Activated CD8-positive, alpha-beta memory T cell treated with anti-CD3 and anti-CD28 coated beads for 24 hours (primary cell): ENCODE measurements around the gene CBR4.

ENCODE experiments used
- DNase-seq: peaks from one replicate; pipeline ENCODE4 v3.0.0-alpha.2; 2020

Gene CBR4

DNA sequence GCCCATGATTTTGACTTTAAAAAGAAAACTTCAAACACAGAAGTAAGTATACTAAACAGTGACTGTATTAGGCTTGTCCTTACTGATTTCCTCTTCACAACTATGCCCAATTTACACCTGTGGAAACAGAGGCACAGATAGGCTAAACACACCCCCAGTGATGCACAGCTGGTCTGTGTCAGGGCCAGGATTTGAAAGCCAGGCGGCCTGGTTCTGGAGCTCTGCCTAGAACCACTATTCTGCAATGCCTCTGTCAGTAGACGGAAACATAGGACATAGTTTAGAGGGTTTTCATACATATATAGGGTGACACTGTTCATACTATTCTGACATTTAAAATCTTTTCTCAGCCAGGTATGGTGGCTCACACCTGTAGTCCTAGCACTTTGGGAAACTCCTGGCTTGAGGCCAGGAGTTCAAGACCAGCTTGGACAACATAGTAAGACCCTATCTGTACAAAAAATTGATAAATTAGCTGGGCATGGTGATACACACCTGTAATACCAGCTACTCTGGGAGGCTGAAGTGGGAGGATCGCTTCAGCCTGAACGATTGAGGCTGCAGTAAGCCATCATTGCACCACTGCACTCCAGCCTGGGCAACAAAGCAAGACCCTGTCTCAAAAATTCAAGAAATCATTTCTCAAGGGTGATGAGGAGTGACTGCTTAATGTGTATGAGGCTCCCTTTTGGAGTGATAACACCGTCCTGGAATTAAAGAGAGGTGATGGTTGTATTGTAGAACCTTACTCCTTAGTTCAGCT, 23.0 kb upstream of the CBR4 start:
- no peak for DNase-seq

DNA sequence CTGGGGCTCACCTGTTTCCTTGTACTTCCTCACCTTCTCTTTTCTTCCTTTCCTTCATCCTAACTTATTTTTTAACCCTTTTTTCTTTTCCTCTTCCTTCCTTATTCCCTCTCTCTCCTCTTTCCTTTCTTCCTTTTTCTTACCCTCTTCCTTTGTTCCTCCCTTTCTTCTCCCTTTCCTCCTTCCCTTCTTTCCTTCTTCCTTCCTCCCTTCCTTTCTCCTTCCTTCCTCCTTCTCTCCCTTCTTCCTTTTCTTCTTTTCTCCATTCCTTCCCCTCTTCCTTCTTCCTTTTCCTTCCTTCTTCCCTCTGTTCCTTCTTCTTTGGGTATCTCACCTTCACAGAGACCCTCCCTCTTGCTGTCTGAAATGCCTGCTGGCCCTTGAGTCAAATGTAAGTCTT, 22.1 kb upstream of the CBR4 start:
- DNase-seq: no peak

DNA sequence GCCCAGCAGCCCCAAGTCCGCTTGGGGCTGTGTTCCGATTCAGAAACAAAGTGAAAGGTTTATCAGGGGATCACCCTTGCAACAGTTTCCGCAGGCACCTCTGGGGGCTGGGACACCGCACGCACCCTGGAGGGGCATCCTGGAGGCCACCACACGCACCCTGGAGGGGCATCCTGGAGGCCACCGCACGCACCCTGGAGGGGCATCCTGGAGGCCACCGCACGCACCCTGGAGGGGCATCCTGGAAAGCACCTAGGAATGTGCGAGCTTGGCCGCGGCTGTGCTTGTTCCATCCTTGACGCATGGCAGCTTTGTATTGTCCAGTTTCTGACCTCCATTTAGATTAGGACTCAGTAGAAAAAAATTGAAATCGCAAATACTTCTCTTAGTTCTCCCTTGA, 21.3 kb upstream of the CBR4 start:
- no peak for DNase-seq

DNA sequence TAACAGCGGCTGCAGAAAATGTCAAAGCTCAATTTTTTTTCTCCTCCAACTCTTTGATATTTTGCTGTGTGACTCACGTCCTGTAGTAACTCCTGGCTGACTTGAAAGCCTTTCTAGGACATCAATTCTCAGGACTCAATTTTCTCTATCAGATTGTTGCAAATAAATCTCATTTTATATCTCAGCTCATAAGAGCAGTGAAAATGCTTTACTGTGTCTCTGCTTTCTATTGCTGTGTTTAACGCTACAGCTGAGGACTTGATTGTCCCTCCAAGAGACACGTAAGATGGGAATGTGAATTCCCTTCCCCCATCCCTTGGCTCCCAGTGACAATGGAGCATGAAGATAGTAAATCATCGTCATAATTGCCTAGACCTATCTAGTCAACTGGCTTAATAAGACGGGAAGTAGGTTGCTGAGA, 20.5 kb upstream of the CBR4 start:
- no peak for DNase-seq

DNA sequence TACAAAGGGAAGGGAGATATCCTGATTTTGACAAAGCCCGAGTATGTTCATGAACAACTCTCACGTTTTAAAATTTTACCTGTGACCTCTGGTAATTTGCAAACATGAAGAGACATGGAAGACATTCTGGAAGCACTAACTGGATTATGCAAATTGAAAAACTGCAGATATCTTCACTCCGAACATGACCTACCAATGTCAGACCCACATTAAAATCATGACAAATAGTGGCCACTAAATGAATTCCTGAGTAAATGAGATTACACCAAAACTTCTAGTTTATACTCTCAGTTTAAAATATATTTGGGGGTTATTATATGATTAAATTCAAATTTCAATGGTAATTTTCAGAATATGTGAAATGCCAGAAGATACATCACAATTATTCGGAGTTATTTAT, 19.9 kb upstream of the CBR4 start:
- no peak for DNase-seq

DNA sequence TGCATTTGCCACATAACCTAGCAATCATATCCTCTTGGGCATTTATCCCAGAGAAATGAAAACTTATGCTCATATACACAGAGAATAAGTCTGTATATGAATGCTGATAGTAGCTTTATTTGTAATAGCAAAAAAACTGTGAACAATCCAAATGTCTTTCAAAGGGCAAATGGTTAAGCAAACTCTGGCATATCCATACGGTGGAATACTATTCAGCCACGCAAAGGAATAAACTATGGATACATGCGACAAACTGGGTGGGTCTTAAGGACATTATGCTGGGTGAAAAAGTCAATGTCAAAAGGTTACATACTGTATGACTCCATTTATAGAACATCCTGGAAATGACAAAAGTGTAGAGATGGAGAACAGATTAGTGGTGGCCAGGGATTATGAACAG, 17.6 kb upstream of the CBR4 start:
- DNase-seq: no peak

DNA sequence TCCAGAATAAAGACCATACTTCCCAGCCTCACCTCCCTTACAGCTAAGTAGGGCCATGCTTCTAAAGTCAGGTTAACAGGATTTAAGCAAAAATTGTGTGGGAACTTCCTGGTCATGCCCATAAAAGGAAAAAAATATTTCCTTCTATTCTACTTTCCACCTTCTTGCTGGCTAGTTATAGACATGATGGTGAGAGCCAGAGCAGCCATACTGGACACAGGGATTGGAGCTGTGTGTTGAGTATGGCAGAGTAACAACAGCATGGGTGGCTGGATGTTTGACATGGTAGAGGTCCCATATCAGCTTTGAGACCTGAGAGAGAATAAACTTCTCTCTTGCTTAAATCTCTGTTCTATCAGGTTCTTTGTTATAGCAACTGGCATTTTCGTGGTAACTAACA, 15.1 kb upstream of the CBR4 start:
- DNase-seq: no peak

DNA sequence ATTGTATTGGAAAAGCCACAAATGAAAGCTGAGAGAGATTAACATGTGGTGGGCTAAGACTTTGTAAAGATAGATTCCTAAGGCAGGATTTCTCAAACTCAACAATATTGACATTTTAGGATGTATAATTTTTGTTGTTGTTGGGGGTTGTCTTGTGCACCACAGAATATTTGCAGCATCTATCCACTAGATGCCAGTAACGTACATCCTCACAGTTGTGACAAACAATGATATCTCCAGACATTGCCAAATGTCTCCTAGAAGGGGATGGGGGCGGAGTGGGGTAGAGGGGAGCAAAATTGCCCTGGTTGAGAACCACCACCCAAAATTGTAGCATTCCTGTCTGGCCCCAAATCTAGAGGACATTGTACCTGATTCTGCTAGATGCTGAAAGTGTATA, 14.7 kb upstream of the CBR4 start:
- DNase-seq: no peak

DNA sequence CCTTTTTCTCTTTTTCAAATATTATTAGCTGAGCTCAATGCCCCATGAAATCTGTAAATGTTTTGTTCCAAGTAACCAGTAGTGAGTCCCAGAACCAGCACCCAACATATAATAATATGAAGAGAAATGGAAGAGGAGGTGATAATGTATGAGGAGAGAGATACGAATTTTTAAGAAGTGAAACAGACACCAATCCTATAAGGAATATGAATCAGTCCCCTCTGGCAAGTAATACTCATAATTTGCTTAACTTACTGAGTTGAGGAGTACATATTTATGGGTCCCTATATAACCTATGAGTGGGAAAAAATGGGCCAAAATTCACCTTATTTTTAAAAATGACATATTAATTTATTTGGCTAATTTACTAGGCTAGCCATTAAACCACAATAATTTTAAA, 8.4 kb upstream of the CBR4 start:
- DNase-seq: no peak

DNA sequence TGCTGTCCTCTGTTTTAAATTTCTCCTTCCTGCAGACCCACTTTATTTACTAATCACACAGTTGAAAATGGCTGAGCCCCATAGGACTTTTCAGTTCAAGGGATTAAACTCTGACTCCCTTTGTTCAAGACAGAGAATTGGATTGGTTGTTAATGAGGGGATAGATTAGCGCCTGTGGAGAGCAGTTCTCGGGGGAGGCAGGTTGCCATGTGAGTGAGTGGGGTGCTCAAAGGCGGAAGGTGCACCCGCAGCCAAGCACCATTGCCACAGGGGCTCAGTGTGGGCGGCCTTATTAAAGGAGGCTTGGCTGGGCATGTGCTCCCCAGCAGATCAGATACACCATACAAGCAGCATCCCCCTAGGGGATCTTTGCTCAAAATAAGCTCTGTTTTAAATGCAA, 7.9 kb upstream of the CBR4 start:
- DNase-seq: no peak

DNA sequence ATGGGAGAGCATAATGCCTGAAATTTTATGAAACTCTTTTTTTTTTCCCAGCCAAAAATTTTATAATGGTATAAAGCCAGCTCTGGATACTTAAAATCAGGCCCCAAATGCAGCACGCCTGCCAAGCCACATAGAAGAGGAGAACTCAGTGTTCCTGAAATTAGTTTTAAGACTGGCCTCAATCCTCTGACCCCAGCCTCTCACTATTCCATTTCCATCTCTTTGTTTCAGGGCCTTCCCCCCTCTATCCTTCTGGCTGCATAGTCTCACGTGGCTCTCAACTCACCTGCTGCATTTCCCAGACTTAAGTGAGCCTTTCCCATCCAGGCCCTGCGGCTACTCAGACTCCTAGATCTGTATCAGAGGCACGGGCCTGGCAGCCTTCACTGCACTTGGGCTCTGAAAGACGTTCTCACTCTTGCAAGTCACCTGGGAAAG, 5.2 kb upstream of the CBR4 start:
- DNase-seq: no peak

DNA sequence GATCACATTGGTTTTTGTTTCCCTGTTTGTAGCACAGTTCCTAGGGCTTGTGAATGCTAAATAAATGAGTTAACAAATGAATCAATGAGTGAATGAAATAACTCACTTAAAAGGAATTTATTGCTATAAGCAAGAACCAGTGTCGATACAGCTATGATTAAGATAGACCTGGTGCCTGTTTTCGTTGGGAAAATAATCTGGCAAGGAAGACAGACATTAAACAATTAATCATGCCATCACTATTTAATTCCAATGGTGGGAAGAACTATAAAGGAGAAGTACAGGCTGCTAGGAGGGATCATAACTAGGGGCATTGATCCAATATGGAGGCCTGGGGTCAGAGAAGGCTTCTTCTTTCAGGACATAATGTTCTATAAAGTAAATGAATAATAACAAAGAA, 4.5 kb upstream of the CBR4 start:
- no peak for DNase-seq

DNA sequence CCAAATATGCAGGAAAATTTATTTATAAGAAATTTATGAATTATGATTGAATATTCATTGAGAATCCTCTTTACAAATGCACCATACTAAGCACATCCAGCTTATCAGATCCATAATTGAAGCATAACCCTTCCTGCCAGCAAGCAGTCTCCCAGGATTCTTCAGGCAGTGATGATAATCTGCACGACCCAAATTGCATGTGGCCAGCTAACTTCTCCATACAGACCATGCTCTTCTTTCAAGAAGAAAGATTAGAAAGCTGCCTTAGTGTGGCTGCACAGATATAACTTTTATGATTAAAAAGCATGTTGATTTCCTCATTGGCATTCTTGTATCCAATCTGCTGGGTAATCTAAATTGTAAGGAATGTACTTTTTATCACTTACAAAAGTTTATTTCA, 3.3 kb upstream of the CBR4 start:
- DNase-seq: no peak

DNA sequence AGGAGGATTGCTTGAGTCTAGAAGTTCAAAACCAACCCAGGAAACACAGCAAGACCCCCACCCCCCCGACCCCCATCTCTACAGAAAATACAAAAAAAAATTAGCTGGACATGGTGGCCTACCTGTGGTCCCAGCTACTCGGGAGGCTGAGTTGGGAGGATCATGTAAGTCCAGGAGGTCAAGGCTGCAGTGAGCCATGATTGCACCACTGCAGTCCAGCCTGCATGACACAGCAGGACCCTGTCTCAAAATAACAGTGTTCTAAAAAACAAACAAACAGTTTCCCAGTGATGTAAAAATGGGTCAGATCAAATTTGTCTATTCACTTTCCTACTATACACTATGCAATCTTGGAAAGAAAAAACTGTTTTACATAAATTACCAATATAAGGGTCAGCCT, 2.0 kb upstream of the CBR4 start:
- no peak for DNase-seq

DNA sequence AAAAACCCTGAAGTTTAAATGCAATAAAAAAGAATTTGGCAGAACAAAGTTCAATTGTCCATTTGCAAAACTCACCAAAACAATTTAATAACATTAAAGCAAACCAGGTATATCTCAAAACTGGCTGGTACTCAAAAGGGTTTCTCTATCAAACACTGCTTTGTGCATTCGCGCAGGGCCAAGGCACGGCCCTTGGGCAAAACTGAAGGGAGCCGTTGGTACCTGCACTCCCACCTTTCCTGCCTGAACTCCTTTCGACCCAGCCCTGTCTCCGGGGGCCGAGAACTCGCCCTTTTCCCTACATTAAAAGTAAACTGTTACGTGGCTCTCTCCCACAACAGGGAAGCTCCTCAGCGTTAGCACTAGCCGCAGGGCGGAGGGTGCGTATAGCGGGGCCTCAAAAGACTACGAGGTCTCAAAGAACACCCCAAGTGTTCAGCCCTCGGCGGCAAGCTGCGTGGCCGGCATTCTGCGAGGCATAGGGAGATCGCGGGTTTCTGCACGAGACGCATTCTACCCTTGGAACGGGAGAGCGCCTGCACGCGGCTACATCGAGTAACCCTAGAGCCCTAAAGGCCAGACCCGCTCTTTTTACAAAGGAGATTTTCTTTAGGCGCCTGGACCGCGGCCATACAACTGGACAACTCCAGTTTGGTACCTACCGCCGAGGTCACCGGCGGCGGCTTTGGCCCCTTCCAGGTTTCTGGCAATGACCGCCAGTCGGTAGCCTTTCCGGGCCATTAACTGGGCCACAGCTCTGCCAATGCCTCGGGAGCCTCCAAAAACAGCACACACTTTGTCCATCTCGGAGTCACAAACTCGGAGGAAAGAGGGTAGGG, 550 bp downstream of the CBR4 start:
- peak; percentile 86 for DNase-seq

DNA sequence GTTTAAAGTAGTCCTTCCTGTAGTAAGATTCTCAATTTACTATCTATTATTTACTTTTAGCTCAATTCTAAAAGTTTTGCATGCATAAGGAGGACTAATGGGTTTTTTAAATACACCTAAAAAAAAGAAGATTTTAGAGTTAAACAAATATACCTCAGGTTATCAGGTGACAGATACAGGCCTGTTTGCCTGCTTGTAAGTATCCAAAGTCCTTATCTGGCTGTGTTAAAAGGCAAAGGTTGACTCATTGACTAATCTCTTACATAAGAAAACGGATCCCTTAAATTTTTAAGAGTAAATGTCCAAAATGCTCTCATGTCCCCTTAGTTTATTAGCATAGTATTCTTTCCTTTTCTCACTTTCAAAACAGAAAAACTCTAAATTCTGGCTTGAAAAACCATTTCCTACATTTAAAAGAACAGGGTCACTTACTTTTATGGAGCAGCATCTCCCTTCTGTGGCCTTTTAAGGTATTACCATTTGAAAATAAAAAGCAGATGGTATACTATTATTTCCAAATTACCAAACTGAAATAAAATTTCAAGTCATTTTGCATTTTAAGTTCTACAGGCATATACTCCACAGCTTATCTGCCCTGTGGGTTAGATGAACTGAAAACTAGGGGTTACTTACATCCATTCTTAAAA, 4.5 kb downstream of the CBR4 start:
- no peak for DNase-seq

DNA sequence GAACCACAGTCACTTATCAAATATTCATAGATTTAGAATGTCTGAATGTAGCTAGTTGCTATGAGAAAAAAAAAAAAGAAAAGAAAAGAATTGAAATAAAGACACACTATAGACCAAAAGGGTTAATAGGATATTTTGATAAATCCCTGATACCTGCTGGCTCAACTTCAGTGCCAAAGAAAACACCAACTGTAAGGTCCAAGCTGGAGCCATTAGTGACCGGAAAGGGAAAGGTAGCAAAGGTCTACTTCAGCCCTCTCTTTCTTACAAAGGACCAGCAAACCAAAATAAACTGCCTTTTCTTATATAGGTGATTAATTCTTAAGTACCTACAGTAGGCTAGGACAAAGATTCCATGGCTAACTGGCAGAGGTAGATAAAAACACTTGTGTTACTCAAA, 9.7 kb downstream of the CBR4 start:
- no peak for DNase-seq

DNA sequence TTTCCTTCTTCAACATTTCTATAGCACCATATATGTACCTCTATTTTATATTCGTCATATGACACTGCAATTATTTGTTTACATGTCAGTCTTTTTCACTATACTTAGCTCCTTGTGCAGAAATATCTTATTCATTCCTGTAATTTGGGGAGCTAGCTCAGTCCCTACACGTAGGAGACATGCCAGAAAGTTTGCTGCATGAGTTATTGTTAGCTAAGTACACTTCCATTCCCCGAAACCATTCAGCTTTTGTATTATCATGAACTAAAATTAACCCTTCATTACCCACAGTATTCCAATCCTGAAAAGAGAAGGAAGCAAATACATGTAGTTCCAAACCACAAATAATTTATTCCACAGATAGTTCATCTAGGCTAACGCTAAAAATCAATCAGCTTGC, 10.2 kb downstream of the CBR4 start:
- no peak for DNase-seq

DNA sequence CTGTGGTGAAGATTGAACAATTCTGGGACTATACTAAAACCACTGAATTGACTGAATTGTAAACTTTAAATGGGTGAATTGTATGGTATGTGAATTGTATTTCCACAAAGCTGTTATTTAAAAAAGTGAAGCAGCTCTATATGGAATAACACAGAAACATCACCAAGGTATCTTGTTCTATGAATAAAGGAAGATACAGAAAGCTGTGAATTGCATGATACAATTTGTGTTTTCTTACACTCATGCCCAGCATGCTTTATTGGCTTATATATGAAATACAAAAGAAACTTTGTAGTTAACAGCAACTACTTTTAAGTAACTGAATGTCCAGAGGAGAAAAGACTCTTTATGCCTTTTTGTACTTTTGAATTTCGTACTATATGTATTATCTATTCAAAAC, 11.5 kb downstream of the CBR4 start:
- no peak for DNase-seq

DNA sequence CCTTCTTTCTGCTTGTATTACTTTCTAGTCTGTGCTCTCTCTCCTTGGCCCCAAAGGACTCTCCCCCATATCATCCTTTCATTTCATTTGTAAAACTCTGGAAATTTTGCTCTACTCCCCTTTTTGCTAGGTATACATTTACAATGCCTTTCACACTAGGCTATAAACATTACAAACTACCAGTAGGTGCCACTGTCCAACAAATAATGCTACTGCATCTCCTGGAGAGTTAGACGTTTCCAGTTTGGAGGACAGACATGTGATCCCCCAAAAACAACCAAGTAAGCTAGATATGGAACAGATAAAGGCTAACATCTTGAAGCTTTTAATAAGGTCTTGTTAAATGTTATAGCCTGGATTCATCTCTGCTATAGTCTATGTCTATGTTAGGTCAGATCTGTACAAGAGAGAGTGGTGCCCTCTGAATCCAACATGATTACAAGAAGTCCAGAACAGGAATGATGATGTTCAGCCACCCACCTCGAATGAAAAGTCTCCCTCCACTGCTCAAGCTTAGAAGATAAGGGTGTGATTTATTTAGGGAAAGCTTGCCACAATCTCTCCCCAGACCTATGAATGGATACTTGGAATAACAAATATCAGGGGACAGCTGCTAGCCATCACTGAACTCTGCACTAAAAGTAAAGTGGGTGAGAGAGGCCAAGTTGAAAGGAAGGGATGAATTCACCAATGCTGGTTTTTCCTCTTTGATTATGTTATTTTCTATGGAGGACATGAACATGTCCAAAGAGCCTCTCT, 14.3 kb downstream of the CBR4 start:
- DNase-seq: no peak

DNA sequence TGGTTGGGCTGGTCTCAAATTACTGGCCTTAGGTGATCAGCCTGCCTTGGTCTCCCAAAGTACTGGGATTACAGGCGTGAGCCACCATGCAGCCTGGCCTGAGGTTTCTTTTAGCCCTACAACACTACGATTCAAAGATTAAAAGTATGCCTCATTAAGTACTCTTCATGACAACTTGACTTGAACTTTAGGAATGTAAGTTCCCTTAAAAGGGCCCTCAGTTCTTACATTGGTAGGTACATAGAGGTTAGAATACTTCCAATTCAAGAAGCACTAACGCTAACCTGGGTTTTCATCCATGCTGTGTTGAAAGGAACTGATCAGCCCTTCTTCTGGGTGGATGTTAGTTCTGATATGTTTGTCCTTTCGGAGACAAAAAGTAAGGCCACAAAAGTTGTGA, 15.1 kb downstream of the CBR4 start:
- DNase-seq: no peak

DNA sequence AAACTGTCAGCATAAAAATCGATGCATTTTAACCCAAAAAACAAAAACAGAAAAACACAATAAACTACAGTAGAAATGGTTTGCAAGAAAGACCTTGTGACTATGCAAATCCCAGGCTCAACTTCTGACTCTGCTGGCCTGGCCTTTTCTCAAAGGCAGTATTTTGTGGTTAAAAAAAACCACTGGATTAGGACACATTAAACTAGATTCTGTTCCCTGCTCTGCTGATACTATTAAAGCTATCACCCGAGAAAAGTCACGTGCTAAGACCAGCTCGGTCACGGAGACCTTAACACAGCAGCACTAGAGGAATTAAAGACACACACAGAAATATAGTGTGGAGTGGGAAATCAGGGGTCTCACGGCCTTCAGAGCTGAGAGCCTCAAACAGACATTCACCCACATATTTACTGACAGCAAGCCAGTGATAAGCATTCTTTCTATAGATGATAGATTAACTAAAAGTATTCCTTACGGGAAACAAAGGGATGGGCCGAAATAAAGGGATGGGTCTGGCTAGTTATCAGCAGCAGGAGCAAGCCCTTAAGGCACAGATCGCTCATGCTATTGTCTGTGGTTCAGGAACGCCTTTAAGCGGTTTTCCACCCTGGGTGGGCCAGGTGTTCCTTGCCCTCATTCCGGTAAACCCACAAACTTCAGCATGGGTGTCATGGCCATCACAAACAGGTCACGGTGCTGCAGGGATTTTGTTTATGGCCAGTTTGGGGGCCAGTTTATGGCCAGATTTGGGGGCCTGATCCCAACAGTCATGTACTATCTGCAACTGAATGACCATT, 16.1 kb downstream of the CBR4 start:
- no peak for DNase-seq
